ENCODE measurements around the gene EXOC4. TPM values are rescaled to one million over a fixed set of nuclear protein-coding genes. Genes with fewer than 3 reads are reported as not detected.

EXOC4 gene
- total and polyA plus RNA-seq, 12 donors, result 7.5 to 41.7 (median 34.6) TPM

DNA sequence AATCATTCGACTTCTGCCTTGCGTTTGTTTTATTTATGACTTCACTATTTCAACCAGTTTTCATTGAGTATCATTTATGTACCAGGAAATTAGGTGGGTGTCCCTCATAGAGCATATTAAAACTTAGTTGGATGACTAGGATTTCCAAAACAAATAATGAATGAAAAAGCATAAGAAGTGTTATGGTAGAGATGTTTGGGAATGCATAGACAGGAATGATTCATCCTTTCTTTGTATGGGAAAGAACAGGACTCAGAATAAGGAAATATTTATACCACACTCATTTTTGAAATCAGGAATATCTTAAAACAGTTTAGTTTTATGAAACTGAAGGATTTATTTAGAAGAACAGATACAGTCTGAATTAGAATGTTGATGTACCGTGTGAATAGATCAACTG, 315.7 kb downstream of the EXOC4 start:
- DNase-seq (no peak), ATAC-seq (no peak)
- H3K27me3 ChIP-seq, result no peaks in the 10 kb centered on the region
- no peak overlapping the region for H3K4me3 ChIP-seq
- TF ChIP-seq, protein P1, sequence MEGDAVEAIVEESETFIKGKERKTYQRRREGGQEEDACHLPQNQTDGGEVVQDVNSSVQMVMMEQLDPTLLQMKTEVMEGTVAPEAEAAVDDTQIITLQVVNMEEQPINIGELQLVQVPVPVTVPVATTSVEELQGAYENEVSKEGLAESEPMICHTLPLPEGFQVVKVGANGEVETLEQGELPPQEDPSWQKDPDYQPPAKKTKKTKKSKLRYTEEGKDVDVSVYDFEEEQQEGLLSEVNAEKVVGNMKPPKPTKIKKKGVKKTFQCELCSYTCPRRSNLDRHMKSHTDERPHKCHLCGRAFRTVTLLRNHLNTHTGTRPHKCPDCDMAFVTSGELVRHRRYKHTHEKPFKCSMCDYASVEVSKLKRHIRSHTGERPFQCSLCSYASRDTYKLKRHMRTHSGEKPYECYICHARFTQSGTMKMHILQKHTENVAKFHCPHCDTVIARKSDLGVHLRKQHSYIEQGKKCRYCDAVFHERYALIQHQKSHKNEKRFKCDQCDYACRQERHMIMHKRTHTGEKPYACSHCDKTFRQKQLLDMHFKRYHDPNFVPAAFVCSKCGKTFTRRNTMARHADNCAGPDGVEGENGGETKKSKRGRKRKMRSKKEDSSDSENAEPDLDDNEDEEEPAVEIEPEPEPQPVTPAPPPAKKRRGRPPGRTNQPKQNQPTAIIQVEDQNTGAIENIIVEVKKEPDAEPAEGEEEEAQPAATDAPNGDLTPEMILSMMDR (IDR thresholded peaks at IDR 0.05), result no peak
- no peaks in the 10 kb centered on the region for H3K36me3 ChIP-seq
- WGBS, 2 donors, result 97% methylated on average over 3 of the region's 3 CpGs
- H3K4me1 ChIP-seq, result no peaks in the 10 kb centered on the region
- no peak overlapping the region for H3K27ac ChIP-seq
- intact Hi-C loops (cut with DNase I), result no loop called here
- peaks cover 0 to 9% (median 0%) of the 10 kb centered on the region in 11 donors for H3K9me3 ChIP-seq

DNA sequence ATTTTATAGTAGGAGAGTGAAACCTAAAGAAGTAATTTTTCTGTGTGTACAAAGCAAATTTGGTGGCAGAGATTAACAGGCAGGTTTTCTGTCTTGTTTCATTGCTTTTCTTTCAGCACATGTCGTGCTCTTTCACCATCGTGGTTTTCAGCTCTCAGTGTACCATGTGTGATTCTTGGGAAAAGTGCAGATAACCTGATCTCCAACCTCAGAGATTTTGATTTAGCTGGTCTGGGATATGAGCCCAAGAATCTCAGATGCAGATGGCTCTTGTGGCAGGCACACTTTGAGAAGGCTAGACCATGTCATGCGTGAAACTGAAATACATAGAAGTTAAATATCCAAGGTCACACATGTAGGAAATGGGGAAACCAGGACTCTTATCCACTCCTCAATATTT, 317.4 kb downstream of the EXOC4 start:
- Histone ChIP-seq H3K4me1 (no peaks in the 10 kb centered on the region), H3K27me3 (no peaks in the 10 kb centered on the region), H3K27ac (no peak overlapping the region), H3K36me3 (no peaks in the 10 kb centered on the region), H3K4me3 (no peak overlapping the region), H3K9me3 (peaks cover 0 to 9% (median 0%) of the 10 kb centered on the region in 11 donors)
- TF ChIP-seq, protein P1 (IDR thresholded peaks at IDR 0.05), result no peak
- intact Hi-C loops (cut with DNase I), result no loop called here
- 92 to 93% methylated on average over 3 of the region's 3 CpGs for WGBS, 2 donors
- no peak for ATAC-seq
- no peak for DNase-seq

DNA sequence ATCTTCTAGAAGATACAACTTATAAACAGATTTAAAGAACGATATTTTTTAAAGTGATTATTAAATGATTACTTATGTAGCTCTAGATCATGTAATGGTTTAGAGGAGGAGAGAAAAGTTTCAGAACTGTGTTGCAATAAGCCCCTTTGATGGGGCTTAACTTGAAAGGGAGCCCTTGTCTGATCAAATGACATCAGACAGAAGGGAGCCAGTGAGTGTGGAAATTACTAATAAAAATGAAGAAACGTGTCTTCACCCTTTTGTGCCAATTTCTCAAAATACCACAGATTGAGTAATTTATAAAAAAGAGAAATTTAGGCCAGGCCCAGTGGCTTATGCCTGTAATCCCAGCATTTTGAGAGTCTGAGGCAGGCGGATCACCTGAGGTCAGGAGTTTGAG, 318.2 kb downstream of the EXOC4 start:
- H3K36me3 ChIP-seq, result no peaks in the 10 kb centered on the region
- no peaks in the 10 kb centered on the region for H3K27me3 ChIP-seq
- H3K9me3 ChIP-seq, result peaks cover 0 to 9% (median 0%) of the 10 kb centered on the region in 11 donors
- H3K27ac ChIP-seq, result no peak overlapping the region
- peaks cover 0 to 7% (median 0%) of the 10 kb centered on the region in 9 donors for H3K4me1 ChIP-seq
- ATAC-seq (peak in 1 of 8 donors; percentile 48), DNase-seq (no peak)
- H3K4me3 ChIP-seq, result no peak overlapping the region
- WGBS, 2 donors, result 84 to 93% methylated on average over 3 of the region's 3 CpGs
- intact Hi-C loops (cut with DNase I), result no loop called here
- TF ChIP-seq, protein P1 (IDR thresholded peaks at IDR 0.05), result no peak

DNA sequence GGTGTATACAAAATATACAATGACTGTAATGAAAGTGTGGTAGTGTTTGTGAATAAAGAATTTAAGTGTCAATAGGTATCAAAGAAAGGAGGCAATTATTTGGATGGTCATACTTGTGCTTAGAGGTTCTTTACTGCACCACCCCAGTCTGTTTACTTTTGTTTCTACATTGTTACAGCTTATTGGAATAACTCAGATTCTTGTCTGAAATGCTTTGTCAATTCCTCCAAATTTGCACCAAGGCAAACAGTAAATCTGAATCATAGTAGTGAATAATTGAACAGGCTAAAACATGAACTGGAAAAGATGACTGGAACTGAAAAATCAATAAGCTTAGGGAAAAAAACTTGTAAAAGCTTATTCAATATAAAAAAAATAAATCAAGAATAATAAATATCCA, 319.2 kb downstream of the EXOC4 start:
- H3K9me3 ChIP-seq, result peaks cover 0 to 7% (median 0%) of the 10 kb centered on the region in 11 donors

More for the DNA sequence above, 319.2 kb downstream of the EXOC4 start:
- DNase-seq, result no peak
- TF ChIP-seq, protein P1 (IDR thresholded peaks at IDR 0.05), result no peak
- H3K4me3 ChIP-seq, result no peak overlapping the region
- intact Hi-C loops (cut with DNase I), result no loop called here
- H3K27ac ChIP-seq, result no peak overlapping the region
- no peak for ATAC-seq
- no peaks in the 10 kb centered on the region for H3K36me3 ChIP-seq
- peaks cover 0 to 10% (median 0%) of the 10 kb centered on the region in 9 donors for H3K4me1 ChIP-seq
- no peaks in the 10 kb centered on the region for H3K27me3 ChIP-seq

All from heart right ventricle (tissue), 16 donors.